Hepatocyte (in vitro differentiated cells): ENCODE data around the gene TMEM19. TPM values are rescaled to one million over a fixed set of nuclear protein-coding genes. Genes with fewer than 3 reads are reported as not detected.

ENCODE experiments used
- DNase-seq: peaks from one replicate; pipeline ENCODE4 v3.0.0-alpha.2; 2016; ENCODE audit warnings: low spot score
- H2AFZ ChIP-seq: fragments of 200-600 bp; sonication (generic); 2 replicates; pipeline ENCODE4 v1.6.0; 2016; ENCODE audit warnings: antibody characterized with exemption, mild to moderate bottlenecking
- H3K27ac ChIP-seq: fragments of 200-600 bp; sonication (generic); 2 replicates; pipeline ENCODE4 v1.5.1; 2016; ENCODE audit warnings: mild to moderate bottlenecking
- H3K27me3 ChIP-seq: fragments of 200-600 bp; sonication (generic); 2 replicates; pipeline ENCODE4 v1.6.1; 2016
- H3K36me3 ChIP-seq: fragments of 200-600 bp; sonication (generic); replicated peaks from 2 replicates; pipeline ENCODE4 v1.5.1; 2016; ENCODE audit warnings: low read depth; ENCODE audit not compliant: insufficient read depth
- H3K4me1 ChIP-seq: fragments of 200-600 bp; sonication (generic); 2 replicates; pipeline ENCODE4 v1.5.1; 2016; ENCODE audit warnings: mild to moderate bottlenecking, moderate library complexity; ENCODE audit not compliant: insufficient read depth
- H3K4me2 ChIP-seq: fragments of 200-600 bp; sonication (generic); 2 replicates; pipeline ENCODE4 v1.6.0; 2016
- H3K4me3 ChIP-seq: fragments of 200-600 bp; sonication (generic); 2 replicates; pipeline ENCODE4 v1.5.1; 2016; ENCODE audit warnings: mild to moderate bottlenecking
- H3K79me2 ChIP-seq: fragments of 200-600 bp; sonication (generic); 2 replicates; pipeline ENCODE4 v1.6.0; 2017; ENCODE audit warnings: mild to moderate bottlenecking
- H3K9me2 ChIP-seq: fragments of 200-600 bp; sonication (generic); replicated peaks from 2 replicates; pipeline ENCODE4 v1.6.0; 2017; ENCODE audit warnings: mild to moderate bottlenecking; ENCODE audit not compliant: insufficient read depth
- H3K9me3 ChIP-seq: fragments of 200-600 bp; sonication (generic); 2 replicates; pipeline ENCODE4 v1.5.1; 2016; ENCODE audit warnings: low read depth, mild to moderate bottlenecking
- H4K20me1 ChIP-seq: fragments of 200-600 bp; sonication (generic); 2 replicates; pipeline ENCODE4 v1.6.0; 2016; ENCODE audit warnings: mild to moderate bottlenecking; ENCODE audit not compliant: insufficient read depth, poor library complexity, severe bottlenecking
- CTCF ChIP-seq: fragments of 200-600 bp; sonication (generic); IDR thresholded peaks from 2 replicates; pipeline ENCODE4 v1.5.1; 2016; ENCODE audit warnings: antibody characterized with exemption, mild to moderate bottlenecking; ENCODE audit not compliant: poor library complexity
- EZH2 ChIP-seq: fragments of 200-600 bp; sonication (generic); IDR thresholded peaks from 2 replicates; pipeline ENCODE4 v1.6.1; 2016; ENCODE audit warnings: antibody characterized with exemption, mild to moderate bottlenecking, borderline replicate concordance
- EZH2phosphoT487 ChIP-seq: fragments of 200-600 bp; sonication (generic); IDR thresholded peaks from one replicate; pipeline ENCODE4 v1.6.1; 2018; ENCODE audit warnings: antibody characterized with exemption, mild to moderate bottlenecking, low read depth, moderate library complexity; ENCODE audit not compliant: unreplicated experiment, severe bottlenecking
- WGBS: methylation state at CpG from one replicate; pipeline ENCODE4 v1.1.6; 2016; ENCODE audit warnings: low lambda C conversion rate; ENCODE audit errors: missing lambda C conversion rate; 5-methylcytosine and 5-hydroxymethylcytosine counted together
- polyA plus RNA-seq: library from polyadenylated mRNA; unstranded; fragments of >200 nt; fragmentation: Nextera tagmentation; extraction: Ambion mirVana; gene quantifications from 2 replicates; pipeline ENCODE4 v1.2.1, GENCODE V29; 2016
- total RNA-seq: library from RNA; depleted of rRNA; stranded (reverse); fragments of >200 nt; gene quantifications from 2 replicates; pipeline ENCODE4 v1.2.3, GENCODE V29; 2014

The TMEM19 gene
- total and polyA plus RNA-seq, 2 experiments from 2014 or later = 24.1 to 24.8 TPM

GRCh38 chr12:71702590-71702989, 16.7 kb downstream of the TMEM19 start:
- WGBS = 95% methylated on average over 5 of the region's 5 CpGs
- Histone ChIP-seq H3K27ac (no peak overlapping the region), H4K20me1 (no peaks in the 10 kb centered on the region), H3K36me3 (no peaks in the 10 kb centered on the region), H3K9me2 (no peaks in the 10 kb centered on the region), H3K4me2 (no peak overlapping the region), H3K9me3 (no peaks in the 10 kb centered on the region), H3K27me3 (no peaks in the 10 kb centered on the region), H3K4me1 (no peaks in the 10 kb centered on the region), H2AFZ (no peak overlapping the region), H3K4me3 (no peak overlapping the region), H3K79me2 (no peaks in the 10 kb centered on the region)
- no peak for DNase-seq
- no peak for TF ChIP-seq CTCF

- 84% methylated on average over 2 of the region's 2 CpGs for WGBS
- Histone ChIP-seq H3K4me2 (no peak overlapping the region), H3K36me3 (no peaks in the 10 kb centered on the region), H3K9me3 (no peaks in the 10 kb centered on the region), H2AFZ (no peak overlapping the region), H4K20me1 (no peaks in the 10 kb centered on the region), H3K79me2 (no peaks in the 10 kb centered on the region), H3K9me2 (no peaks in the 10 kb centered on the region), H3K27ac (no peak overlapping the region), H3K4me1 (no peaks in the 10 kb centered on the region), H3K4me3 (no peak overlapping the region), H3K27me3 (no peaks in the 10 kb centered on the region)
- TF ChIP-seq EZH2phosphoT487 (no peak), EZH2 (no peak), CTCF (no peak)
- no peak for DNase-seq
Measured at GRCh38 chr12:71703206-71703605, 17.3 kb downstream of the TMEM19 start.

- H3K9me3 ChIP-seq = no peaks in the 10 kb centered on the region
- 91% methylated on average over 2 of the region's 2 CpGs for WGBS
Measured at GRCh38 chr12:71704920-71705319, 19.0 kb downstream of the TMEM19 start.

More at GRCh38 chr12:71704920-71705319, 19.0 kb downstream of the TMEM19 start:
- DNase-seq = no peak
- no peaks in the 10 kb centered on the region for H3K36me3 ChIP-seq
- no peak overlapping the region for H2AFZ ChIP-seq
- TF ChIP-seq EZH2 = no peak
- no peak for TF ChIP-seq CTCF
- no peak for TF ChIP-seq EZH2phosphoT487
- no peaks in the 10 kb centered on the region for H4K20me1 ChIP-seq
- no peak overlapping the region for H3K27ac ChIP-seq
- no peak overlapping the region for H3K4me3 ChIP-seq
- no peaks in the 10 kb centered on the region for H3K27me3 ChIP-seq
- no peaks in the 10 kb centered on the region for H3K4me1 ChIP-seq
- H3K79me2 ChIP-seq = no peaks in the 10 kb centered on the region
- H3K9me2 ChIP-seq = no peaks in the 10 kb centered on the region
- no peak overlapping the region for H3K4me2 ChIP-seq
